Omental fat pad (tissue), 4 donors: ENCODE measurements around the gene MALRD1. TPM values are rescaled to one million over a fixed set of nuclear protein-coding genes. Genes with fewer than 3 reads are reported as not detected.

Experiments
- ATAC-seq: fragments of 150-250 bp; one replicate; pipeline ENCODE4 v1.9.1; 2016; ENCODE audit warnings: mild to moderate bottlenecking, moderate library complexity; ENCODE audit not compliant: low FRiP score
- DNase-seq: peaks from one replicate; pipeline ENCODE4 v3.0.0-alpha.2; 2019; ENCODE audit warnings: low spot score
- total RNA-seq, 4 donors: library from RNA; depleted of rRNA; stranded (reverse); fragments of >200 nt; gene quantifications; one replicate each; pipeline ENCODE4 v1.1.0, GENCODE V29; 2016
- TF ChIP-seq, protein P1 (sequence below), 3 donors: fragments of 450-650 bp; IDR thresholded peaks; one replicate each; pipeline ENCODE4 v1.5.1; 2016 to 2017; ENCODE audit warnings: antibody characterized with exemption in 3 of 3, mild to moderate bottlenecking in 3 of 3, moderate library complexity in 2 of 3

MALRD1 gene
- total RNA-seq, 4 donors from 2014 or later: 0.93 to 2.4 (median 1.4) TPM

DNA sequence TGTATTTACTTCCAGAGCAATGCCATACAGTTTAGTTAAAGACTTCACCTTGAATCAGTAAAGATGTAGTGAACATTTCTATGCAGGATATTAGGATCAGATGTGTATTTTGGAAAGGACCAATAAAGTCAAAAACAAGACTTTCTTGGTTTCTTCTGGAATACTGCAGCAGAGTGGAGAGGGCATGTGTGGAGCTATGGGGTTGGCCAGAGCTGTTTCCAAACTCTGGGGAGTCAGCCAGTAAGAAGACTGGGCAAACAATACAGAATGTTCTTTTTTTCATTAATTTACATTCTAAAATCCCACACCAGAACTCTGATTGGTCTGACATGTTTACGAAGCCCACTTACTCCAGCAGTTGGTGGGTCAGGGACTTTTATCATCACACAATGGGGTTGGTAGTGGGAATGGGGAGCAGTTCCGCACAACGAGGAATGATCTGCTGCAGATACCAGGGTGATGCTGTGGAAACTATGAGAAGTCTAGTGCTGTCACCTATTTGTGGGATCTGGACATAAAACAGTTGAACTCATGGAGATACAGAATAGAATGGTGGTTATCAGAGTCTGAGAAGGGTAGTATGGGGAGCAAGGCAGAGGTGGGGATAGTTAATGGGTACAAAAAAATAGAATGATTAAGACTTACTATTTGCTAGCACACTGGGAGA, 267.7 kb downstream of the MALRD1 start:
- DNase-seq (no peak), ATAC-seq (no peak)
- TF ChIP-seq, protein P1, sequence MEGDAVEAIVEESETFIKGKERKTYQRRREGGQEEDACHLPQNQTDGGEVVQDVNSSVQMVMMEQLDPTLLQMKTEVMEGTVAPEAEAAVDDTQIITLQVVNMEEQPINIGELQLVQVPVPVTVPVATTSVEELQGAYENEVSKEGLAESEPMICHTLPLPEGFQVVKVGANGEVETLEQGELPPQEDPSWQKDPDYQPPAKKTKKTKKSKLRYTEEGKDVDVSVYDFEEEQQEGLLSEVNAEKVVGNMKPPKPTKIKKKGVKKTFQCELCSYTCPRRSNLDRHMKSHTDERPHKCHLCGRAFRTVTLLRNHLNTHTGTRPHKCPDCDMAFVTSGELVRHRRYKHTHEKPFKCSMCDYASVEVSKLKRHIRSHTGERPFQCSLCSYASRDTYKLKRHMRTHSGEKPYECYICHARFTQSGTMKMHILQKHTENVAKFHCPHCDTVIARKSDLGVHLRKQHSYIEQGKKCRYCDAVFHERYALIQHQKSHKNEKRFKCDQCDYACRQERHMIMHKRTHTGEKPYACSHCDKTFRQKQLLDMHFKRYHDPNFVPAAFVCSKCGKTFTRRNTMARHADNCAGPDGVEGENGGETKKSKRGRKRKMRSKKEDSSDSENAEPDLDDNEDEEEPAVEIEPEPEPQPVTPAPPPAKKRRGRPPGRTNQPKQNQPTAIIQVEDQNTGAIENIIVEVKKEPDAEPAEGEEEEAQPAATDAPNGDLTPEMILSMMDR (IDR thresholded peaks at IDR 0.05): no peak

GRCh38 chr10:19317952-19318351, 269.4 kb downstream of the MALRD1 start:
- DNase-seq: no peak
- TF ChIP-seq, protein P1 (IDR thresholded peaks at IDR 0.05): no peak

DNA sequence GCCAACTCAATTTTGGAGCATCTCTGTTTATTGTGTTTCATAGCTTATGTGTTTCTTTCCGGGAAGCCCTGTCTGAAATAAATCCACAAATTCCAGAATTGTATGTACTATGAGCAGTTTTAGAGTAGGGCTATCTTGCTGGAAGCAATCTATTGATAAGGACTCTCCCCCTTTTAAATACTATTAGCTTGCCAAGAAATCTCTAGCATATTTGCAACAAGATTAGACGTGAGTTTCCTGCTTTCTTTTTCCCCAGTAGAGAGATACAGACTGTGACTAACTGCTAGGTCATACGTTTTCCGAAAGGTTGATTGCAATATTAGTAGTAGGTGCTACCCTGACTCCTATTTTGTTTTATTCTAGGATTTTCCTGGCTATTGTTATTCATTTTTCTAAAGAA, 277.0 kb downstream of the MALRD1 start:
- TF ChIP-seq, protein P1 (IDR thresholded peaks at IDR 0.05): no peak
- DNase-seq: no peak
- no peak for ATAC-seq

More at GRCh38 chr10:19317952-19318351, 269.4 kb downstream of the MALRD1 start:
- ATAC-seq: no peak

DNA sequence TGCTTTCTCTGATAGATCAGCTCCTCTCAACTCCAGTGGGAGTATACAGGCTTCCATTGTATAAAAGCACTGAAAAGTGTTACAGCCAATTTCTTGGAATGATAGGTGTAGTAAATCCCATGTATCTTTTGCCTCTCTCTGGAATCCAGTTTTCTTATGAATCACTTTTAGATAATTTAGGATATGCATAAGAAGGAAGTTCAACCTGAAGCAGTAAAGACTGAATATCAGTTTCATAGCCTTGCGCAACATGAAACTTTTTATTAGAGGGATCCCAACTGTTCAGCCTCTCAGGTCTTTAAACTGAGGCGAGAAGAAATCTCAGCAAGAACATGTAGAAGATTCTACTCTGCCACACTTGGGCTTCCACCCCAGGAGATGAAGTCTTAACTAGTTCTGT, 280.0 kb downstream of the MALRD1 start:
- ATAC-seq (no peak), DNase-seq (no peak)
- TF ChIP-seq, protein P1 (IDR thresholded peaks at IDR 0.05): no peak

DNA sequence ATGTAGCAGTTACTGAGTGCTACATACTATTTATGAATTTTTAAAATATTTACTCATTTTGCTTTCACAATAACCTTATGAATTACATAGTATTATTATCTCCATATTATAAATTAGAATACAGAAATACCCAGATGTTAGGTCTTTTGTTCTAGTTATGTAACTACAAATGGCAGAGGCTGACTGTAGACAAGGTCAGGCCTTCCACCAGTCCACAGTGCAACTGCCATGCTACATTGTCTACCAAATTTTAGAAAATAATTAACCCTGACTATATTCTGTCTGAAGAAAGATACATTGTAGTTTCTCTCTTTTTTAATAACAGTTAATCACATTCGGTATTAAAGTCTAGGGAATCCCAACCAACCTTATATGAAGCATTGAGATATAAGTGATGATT, 280.9 kb downstream of the MALRD1 start:
- ATAC-seq: no peak
- DNase-seq: no peak
- TF ChIP-seq, protein P1 (IDR thresholded peaks at IDR 0.05): no peak

GRCh38 chr10:19332304-19332703, 283.7 kb downstream of the MALRD1 start:
- TF ChIP-seq, protein P1 (IDR thresholded peaks at IDR 0.05): no peak
- ATAC-seq (no peak), DNase-seq (no peak)

GRCh38 chr10:19333631-19334030, 285.0 kb downstream of the MALRD1 start:
- ATAC-seq (no peak), DNase-seq (no peak)
- TF ChIP-seq, protein P1 (IDR thresholded peaks at IDR 0.05): no peak
